Retinal pigment epithelial cell (primary cell): Measurements from ENCODE around the gene CARTPT.

Experiments used
- DNase-seq: peaks from one replicate; pipeline ENCODE4 v3.0.0-alpha.2; 2010; ENCODE audit warnings: low read depth
- H3K4me3 ChIP-seq: 2 replicates; pipeline ENCODE4 v1.5.1; 2011; ENCODE audit warnings: mild to moderate bottlenecking, low read length, control low read depth, moderate library complexity
- TF ChIP-seq, protein P1 (sequence below): conservative IDR thresholded peaks from 2 replicates; pipeline ENCODE4 v1.5.1; 2011; ENCODE audit warnings: low read depth, low read length, control low read depth, inconsistent platforms

CARTPT gene

DNA sequence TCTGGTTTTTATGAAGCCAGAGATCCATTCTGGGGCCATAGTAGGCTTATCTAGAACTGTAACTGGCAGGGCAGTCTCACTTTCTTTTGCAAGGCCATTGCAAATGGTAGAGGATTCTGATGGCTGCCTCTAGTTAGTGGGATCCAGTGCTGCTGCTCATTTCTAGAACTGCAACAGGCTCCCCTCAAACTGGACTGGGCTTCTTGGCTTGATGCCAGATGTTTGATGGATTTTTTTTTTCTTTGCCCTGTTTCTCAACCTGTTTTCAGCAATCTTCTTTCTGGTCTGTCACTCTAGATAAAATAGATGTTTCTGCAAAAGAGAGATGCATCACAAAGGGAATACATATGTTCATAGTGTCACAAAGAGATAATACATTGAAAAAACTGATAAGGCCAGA, 11.9 kb downstream of the CARTPT start:
- TF ChIP-seq, protein P1, sequence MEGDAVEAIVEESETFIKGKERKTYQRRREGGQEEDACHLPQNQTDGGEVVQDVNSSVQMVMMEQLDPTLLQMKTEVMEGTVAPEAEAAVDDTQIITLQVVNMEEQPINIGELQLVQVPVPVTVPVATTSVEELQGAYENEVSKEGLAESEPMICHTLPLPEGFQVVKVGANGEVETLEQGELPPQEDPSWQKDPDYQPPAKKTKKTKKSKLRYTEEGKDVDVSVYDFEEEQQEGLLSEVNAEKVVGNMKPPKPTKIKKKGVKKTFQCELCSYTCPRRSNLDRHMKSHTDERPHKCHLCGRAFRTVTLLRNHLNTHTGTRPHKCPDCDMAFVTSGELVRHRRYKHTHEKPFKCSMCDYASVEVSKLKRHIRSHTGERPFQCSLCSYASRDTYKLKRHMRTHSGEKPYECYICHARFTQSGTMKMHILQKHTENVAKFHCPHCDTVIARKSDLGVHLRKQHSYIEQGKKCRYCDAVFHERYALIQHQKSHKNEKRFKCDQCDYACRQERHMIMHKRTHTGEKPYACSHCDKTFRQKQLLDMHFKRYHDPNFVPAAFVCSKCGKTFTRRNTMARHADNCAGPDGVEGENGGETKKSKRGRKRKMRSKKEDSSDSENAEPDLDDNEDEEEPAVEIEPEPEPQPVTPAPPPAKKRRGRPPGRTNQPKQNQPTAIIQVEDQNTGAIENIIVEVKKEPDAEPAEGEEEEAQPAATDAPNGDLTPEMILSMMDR, result no peak
- H3K4me3 ChIP-seq, result no peak overlapping the region
- DNase-seq, result no peak

DNA sequence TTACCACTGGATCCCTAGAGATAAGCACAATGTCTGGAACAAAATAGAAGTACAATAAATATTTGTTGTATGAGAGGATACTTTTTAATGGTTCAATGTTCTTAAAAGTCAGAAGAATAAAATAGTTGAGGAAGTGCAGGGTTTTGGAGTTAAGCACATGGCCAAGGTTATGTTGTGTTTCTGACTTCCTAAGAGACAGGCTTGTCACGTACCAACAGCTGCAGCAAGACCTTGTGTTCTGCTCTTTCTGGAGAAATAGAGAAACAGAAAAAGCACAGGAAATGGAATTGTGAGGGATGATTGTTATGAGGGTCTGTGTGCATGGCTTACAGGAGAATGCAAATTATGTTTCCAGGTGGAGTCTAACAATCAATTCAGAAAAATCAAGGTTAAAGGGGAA, 12.9 kb downstream of the CARTPT start:
- no peak overlapping the region for H3K4me3 ChIP-seq
- no peak for DNase-seq
- TF ChIP-seq, protein P1, result no peak

DNA sequence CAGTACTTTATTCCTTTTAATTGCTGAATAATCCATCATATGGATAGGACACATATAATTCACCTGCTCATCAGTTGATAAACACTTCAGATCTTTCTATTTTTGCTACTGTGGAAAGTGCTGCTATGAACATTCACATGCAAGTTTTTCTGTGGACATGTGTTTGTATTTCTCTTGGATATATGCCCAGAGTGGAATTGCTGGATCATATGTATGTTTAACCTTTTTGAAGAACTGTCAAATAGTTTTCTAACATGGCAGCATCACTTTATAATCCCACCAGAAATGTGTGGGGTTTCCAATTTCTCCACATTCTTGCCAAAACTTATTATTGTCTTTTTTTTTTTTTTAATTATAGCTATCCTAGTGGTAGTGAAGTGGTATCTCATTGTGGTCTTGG, 15.1 kb downstream of the CARTPT start:
- no peak overlapping the region for H3K4me3 ChIP-seq
- DNase-seq, result peak; percentile 6
- TF ChIP-seq, protein P1, result no peak

- H3K4me3 ChIP-seq, result no peak overlapping the region
- DNase-seq, result no peak
- TF ChIP-seq, protein P1, result no peak
These were observed 19.0 kb downstream of the CARTPT start for GRCh38 chr5:71737931-71738539.

GRCh38 chr5:71738662-71739361, 19.7 kb downstream of the CARTPT start:
- TF ChIP-seq, protein P1, result no peak
- no peak overlapping the region for H3K4me3 ChIP-seq
- DNase-seq, result no peak

DNA sequence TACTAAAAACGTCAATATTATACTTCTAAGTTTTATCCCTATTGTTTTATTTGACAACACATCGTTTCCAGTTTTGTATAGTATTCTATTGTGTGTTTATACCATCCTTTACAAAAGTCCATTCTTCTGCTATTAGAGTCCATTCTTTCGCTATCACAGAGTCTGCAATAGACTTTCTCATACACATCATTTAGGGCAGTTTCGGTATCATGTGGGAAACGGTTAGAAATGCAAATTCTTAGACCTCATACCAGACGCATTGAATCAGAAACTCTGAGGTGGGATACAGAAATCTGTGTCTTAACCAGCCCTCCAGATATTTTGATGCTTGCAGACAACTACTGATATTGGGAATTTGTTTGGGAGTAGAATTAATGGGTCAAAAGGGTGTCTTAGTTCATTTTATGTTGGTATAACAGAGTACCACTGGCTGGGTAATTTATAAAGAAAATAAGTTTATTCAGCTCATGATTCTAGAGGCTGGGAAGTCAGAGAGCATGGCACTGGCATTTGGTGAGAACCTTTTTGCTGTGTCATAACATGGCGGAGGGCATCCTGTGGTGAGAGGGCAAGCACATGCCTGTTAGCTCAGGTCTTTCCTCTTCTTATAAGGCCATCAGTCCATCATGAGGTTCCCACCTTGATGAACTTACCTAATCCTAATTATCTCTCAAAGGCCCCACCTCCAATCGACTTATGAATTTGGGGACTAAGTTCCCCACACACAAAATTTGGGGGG, 21.1 kb downstream of the CARTPT start:
- TF ChIP-seq, protein P1, result no peak
- H3K4me3 ChIP-seq, result no peak overlapping the region
- no peak for DNase-seq

DNA sequence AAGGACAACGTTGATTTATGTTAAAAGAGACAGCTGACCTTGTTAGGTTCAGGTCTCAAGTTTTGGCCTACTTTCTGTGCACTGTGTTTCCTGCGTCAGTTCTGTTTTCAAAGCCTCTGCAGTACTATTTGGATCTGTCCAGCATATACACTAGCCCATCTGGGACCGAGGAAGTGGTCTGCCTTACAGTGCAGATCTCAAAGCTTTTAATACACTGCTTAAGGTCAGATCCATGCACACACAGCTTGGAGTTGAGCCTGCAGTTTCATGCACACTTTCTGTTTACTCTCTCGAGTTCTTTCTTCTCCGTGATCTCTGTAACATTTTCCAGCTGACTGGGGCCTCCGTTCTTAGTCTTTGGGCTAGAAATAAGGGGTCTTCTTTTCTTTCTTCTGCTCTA, 24.1 kb downstream of the CARTPT start:
- no peak overlapping the region for H3K4me3 ChIP-seq
- TF ChIP-seq, protein P1, result no peak
- no peak for DNase-seq
